Nephron progenitor cell (in vitro differentiated cells): ENCODE measurements around the gene C5orf52.
"Not testable (repeated sequence)": the region's sequence is repeated elsewhere in the genome, so short reads cannot be mapped to it uniquely, and the experiment has no call there.

ENCODE experiments used
- DNase-seq: peaks from one replicate; pipeline ENCODE4 v3.0.0; 2021
- H3K27ac Mint-ChIP-seq: 2 replicates; pipeline ENCODE4 v1.8.0; 2021; ENCODE audit warnings: mild to moderate bottlenecking, moderate library complexity, mixed read lengths
- H3K27me3 Mint-ChIP-seq: 2 replicates; pipeline ENCODE4 v1.8.0; 2021; ENCODE audit warnings: mild to moderate bottlenecking, low read depth, mixed read lengths; ENCODE audit not compliant: poor library complexity
- H3K36me3 Mint-ChIP-seq: 2 replicates; pipeline ENCODE4 v1.8.0; 2021; ENCODE audit warnings: low read depth, mixed read lengths
- H3K4me1 Mint-ChIP-seq: 2 replicates; pipeline ENCODE4 v1.8.0; 2021; ENCODE audit warnings: mixed read lengths
- H3K4me3 Mint-ChIP-seq: 2 replicates; pipeline ENCODE4 v1.8.0; 2021; ENCODE audit warnings: mild to moderate bottlenecking, moderate library complexity, mixed read lengths
- H3K9me3 Mint-ChIP-seq: 2 replicates; pipeline ENCODE4 v1.8.0; 2021; ENCODE audit warnings: mild to moderate bottlenecking, moderate library complexity, mixed read lengths
- TF ChIP-seq, protein P1 (sequence below): fragments of 200-600 bp; sonication (generic); IDR thresholded peaks from 2 replicates; pipeline ENCODE4 v1.5.0; 2021; ENCODE audit warnings: antibody characterized with exemption

The C5orf52 gene

GRCh38 chr5:157681048-157681447 is 9.7 kb downstream of the C5orf52 start:
- peaks cover 3% of the 10 kb centered on the region for H3K4me1 Mint-ChIP-seq
- no peak for DNase-seq
- H3K4me3 Mint-ChIP-seq: no peak overlapping the region
- peaks cover 13% of the 10 kb centered on the region for H3K27me3 Mint-ChIP-seq
- H3K9me3 Mint-ChIP-seq: no peaks in the 10 kb centered on the region
- no peaks in the 10 kb centered on the region for H3K36me3 Mint-ChIP-seq
- TF ChIP-seq, protein P1, sequence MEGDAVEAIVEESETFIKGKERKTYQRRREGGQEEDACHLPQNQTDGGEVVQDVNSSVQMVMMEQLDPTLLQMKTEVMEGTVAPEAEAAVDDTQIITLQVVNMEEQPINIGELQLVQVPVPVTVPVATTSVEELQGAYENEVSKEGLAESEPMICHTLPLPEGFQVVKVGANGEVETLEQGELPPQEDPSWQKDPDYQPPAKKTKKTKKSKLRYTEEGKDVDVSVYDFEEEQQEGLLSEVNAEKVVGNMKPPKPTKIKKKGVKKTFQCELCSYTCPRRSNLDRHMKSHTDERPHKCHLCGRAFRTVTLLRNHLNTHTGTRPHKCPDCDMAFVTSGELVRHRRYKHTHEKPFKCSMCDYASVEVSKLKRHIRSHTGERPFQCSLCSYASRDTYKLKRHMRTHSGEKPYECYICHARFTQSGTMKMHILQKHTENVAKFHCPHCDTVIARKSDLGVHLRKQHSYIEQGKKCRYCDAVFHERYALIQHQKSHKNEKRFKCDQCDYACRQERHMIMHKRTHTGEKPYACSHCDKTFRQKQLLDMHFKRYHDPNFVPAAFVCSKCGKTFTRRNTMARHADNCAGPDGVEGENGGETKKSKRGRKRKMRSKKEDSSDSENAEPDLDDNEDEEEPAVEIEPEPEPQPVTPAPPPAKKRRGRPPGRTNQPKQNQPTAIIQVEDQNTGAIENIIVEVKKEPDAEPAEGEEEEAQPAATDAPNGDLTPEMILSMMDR: no peak
- H3K27ac Mint-ChIP-seq: no peak overlapping the region

DNA sequence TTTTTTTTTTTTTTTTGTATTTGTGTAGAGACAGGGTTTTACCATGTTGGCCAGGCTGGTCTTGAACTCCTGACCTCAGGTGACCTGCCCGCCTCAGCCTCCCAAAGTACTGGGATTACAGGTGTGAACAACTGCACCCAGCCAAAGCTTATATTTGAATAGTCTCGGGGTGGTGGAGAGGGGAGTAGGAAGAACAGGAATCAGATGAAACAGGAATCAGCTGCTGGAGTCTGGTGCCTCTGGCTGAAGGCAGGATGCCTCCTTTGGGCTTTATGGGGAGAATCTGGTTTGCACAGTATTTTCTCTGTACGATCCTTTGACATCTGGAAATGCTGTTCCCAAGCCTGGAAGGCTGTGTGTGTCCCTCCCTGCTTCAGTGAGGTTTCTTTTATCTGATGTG is 10.9 kb downstream of the C5orf52 start:
- no peaks in the 10 kb centered on the region for H3K36me3 Mint-ChIP-seq

DNA sequence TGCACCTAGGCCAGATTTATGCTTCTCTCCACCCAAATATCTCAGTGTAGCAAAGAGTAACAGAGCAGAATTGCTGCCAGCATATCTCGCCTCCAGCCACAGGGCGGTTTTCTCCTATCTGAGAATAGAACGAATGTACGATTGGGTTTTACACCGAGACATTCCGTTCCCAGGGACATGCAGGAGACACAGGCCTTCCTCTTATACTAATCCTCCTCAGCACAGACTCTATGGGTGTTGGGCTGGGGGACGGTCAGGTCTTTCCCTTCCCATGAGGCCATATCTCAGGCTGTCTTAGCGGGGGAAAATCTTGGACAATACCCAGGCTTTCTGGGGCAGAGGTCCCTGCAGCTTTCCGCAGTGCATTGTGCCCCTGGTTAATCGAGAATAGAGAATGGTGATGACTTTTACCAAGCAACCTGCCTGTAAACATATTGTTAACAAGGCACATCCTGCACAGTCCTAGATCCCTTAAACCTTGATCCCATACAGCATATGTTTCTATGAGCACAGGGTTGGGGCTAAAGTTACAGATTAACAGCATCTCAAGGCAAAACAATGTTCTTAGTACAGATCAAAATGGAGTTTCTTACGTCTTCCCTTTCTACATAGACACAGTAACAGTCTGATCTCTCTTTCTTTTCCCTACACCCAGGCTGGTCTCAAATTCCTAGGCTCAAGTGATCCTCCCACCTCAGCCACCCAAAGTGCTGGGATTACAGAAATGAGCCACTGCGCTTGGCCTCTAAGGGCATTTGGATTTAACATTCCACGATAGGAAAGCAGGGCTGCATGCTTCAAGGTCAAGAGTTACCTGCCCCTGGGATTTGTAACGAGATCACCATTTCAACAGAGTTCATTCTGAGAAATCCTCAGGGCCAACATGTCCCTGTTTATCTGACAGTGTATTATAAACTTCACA is 15.2 kb downstream of the C5orf52 start:
- Mint-ChIP-seq H3K9me3 (peaks cover 14% of the 10 kb centered on the region), H3K4me1 (peaks cover 12% of the 10 kb centered on the region), H3K27ac (peak overlapping the region; percentile 38)
- H3K4me3 Mint-ChIP-seq, DNase-seq, H3K36me3 Mint-ChIP-seq, H3K27me3 Mint-ChIP-seq: not testable (repeated sequence)

More for the DNA sequence above, 10.9 kb downstream of the C5orf52 start:
- no peak for DNase-seq
- no peaks in the 10 kb centered on the region for H3K9me3 Mint-ChIP-seq
- no peak overlapping the region for H3K27ac Mint-ChIP-seq
- H3K27me3 Mint-ChIP-seq: peaks cover 13% of the 10 kb centered on the region
- no peak overlapping the region for H3K4me3 Mint-ChIP-seq
- TF ChIP-seq, protein P1: no peak
- H3K4me1 Mint-ChIP-seq: peaks cover 12% of the 10 kb centered on the region

DNA sequence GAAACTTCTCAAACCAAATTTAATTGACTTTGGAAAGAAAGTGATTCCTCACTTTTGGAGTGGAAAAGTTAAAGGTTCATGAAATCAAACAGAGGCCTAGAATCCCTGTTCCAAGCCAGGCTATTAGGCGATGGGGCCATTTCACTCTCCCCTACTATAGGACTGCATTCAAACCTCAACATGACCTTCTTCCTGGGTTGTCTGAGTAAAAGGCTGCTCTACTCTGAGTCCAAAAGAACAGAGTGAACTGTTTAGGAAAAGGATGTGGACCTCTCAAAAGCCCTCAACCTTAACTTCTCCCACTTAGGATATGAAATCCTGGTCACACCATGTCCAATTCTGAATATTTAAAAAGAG is 15.8 kb downstream of the C5orf52 start:
- peaks cover 8% of the 10 kb centered on the region for H3K36me3 Mint-ChIP-seq

DNA sequence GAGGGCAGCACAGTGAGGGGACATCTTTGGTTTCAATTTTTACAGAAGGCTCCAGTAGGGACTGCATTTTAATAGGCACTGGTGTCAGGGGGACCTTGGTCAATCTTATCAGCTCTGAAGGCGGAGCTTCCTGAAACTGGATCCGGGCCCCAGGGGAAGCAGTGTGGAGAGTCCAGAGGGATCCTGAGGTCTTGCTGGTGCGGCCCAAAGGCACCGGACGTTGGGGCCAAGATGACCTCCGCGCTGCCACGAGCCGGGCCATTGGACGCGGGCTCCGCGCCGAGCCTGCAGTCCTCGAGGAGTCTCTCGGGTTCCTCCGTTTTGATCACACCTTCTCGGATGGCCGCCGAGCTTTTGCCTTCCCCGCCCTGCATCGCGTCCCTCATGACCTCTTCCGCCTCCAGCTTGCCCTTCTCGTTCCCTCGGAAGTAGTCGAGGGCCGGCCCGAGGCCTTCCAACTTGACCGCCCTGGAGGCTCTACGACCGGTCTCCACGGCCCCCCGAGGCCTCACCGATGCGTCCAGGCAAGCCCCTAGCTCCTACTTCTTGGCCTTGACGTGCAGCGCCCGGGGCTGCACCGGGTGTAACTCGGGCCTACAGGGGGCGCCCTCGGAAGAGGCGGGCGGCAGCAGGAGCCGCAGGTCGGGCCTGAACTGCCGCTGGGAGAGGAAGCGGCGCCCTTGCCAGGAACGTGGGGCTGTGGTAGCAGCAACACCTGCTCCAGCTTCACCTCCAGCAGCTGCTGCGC is 18.8 kb downstream of the C5orf52 start:
- Mint-ChIP-seq H3K4me3 (no peak overlapping the region), H3K27me3 (peaks cover 5% of the 10 kb centered on the region), H3K9me3 (peaks cover 39% of the 10 kb centered on the region), H3K4me1 (peaks cover 12% of the 10 kb centered on the region), H3K36me3 (peaks cover 16% of the 10 kb centered on the region), H3K27ac (no peak overlapping the region)
- TF ChIP-seq, protein P1: no peak
- DNase-seq: no peak

More for the DNA sequence above, 15.8 kb downstream of the C5orf52 start:
- H3K4me1 Mint-ChIP-seq: peaks cover 12% of the 10 kb centered on the region
- peaks cover 5% of the 10 kb centered on the region for H3K27me3 Mint-ChIP-seq
- H3K9me3 Mint-ChIP-seq: peaks cover 18% of the 10 kb centered on the region
- DNase-seq: no peak
- no peak overlapping the region for H3K4me3 Mint-ChIP-seq
- H3K27ac Mint-ChIP-seq: no peak overlapping the region
- TF ChIP-seq, protein P1: no peak

- peaks cover 43% of the 10 kb centered on the region for H3K9me3 Mint-ChIP-seq
- H3K4me1 Mint-ChIP-seq: peaks cover 11% of the 10 kb centered on the region
- no peak overlapping the region for H3K4me3 Mint-ChIP-seq
- H3K27ac Mint-ChIP-seq: no peak overlapping the region
- DNase-seq: no peak
- H3K27me3 Mint-ChIP-seq: peaks cover 5% of the 10 kb centered on the region
- H3K36me3 Mint-ChIP-seq: peaks cover 17% of the 10 kb centered on the region
- TF ChIP-seq, protein P1: no peak
Observed at GRCh38 chr5:157690690-157691433, 19.5 kb downstream of the C5orf52 start.

DNA sequence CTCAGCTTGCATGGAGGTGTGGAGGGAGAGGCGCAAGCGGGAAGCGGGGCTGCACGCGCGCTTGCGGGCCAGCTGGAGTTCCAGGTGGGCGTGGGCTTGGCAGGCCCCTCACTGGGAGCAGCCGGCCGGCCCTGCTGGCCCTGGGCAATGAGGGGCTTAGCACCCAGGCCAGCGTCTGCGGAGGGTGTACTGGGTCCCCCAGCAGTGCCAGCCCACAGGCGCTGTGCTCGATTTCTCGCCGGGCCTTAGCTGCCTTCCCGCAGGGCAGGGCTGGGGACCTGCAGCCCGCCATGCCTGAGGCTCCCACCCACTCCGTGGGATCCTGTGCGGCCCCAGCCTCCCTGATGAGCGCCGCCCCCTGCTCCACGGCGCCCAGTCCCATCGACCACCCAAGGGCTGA is 22.5 kb downstream of the C5orf52 start:
- not testable (repeated sequence) for H3K4me1 Mint-ChIP-seq, H3K27me3 Mint-ChIP-seq, H3K4me3 Mint-ChIP-seq, DNase-seq, H3K27ac Mint-ChIP-seq
- Mint-ChIP-seq H3K9me3 (peaks cover 60% of the 10 kb centered on the region), H3K36me3 (peaks cover 23% of the 10 kb centered on the region)

GRCh38 chr5:157696154-157696553 is 24.8 kb downstream of the C5orf52 start:
- peaks cover 21% of the 10 kb centered on the region for H3K36me3 Mint-ChIP-seq
- H3K4me3 Mint-ChIP-seq, H3K4me1 Mint-ChIP-seq, DNase-seq, H3K27ac Mint-ChIP-seq, H3K27me3 Mint-ChIP-seq: not testable (repeated sequence)
- peaks cover 71% of the 10 kb centered on the region for H3K9me3 Mint-ChIP-seq
